HEK293 (cell line): Measurements from ENCODE around the gene TM4SF5.

Experiments
- ATF2 ChIP-seq: fragments of 450-650 bp; formaldehyde crosslinking; IDR thresholded peaks from 2 replicates; pipeline ENCODE4 v1.5.1; 2016; ENCODE audit warnings: missing biosample characterization, missing genetic modification characterization, low read depth
- CTCF ChIP-seq: fragments of 450-650 bp; formaldehyde crosslinking; IDR thresholded peaks from 2 replicates; pipeline ENCODE4 v1.5.1; 2016; ENCODE audit warnings: missing biosample characterization, missing genetic modification characterization
- REPIN1 ChIP-seq: fragments of 450-650 bp; formaldehyde crosslinking; IDR thresholded peaks from 2 replicates; pipeline ENCODE4 v1.5.1; 2017; ENCODE audit warnings: missing biosample characterization, missing genetic modification characterization, low read depth
- SCRT1 ChIP-seq: fragments of 450-650 bp; formaldehyde crosslinking; IDR thresholded peaks from 2 replicates; pipeline ENCODE4 v1.5.1; 2016; ENCODE audit warnings: missing biosample characterization, missing genetic modification characterization, borderline replicate concordance
- YY1 ChIP-seq: fragments of 450-650 bp; formaldehyde crosslinking; IDR thresholded peaks from 2 replicates; pipeline ENCODE4 v1.5.1; 2018; ENCODE audit warnings: missing biosample characterization, missing genetic modification characterization
- ZBTB11 ChIP-seq: fragments of 450-650 bp; formaldehyde crosslinking; conservative IDR thresholded peaks from 2 replicates; pipeline ENCODE4 v1.5.1; 2016; ENCODE audit warnings: low read depth, missing biosample characterization, missing genetic modification characterization
- ZNF146 ChIP-seq: fragments of 450-650 bp; formaldehyde crosslinking; IDR thresholded peaks from 2 replicates; pipeline ENCODE4 v1.5.1; 2016; ENCODE audit warnings: missing biosample characterization, missing genetic modification characterization
- ZNF274 ChIP-seq, 2 experiments: fragments of 200-500 bp in 1 of 2; fragments of 450-650 bp in 1 of 2; sonication (Bioruptor generic) in 1 of 2; formaldehyde crosslinking in 1 of 2; IDR thresholded peaks; 2 replicates each; pipeline versions ENCODE4 v1.5.1 to v1.6.1; 2014 to 2016; ENCODE audit warnings: borderline replicate concordance in 1 of 2, inconsistent platforms in 1 of 2, low read length in 1 of 2, missing biosample characterization in 1 of 2, missing genetic modification characterization in 1 of 2
- ZNF558 ChIP-seq: fragments of 450-650 bp; formaldehyde crosslinking; IDR thresholded peaks from 2 replicates; pipeline ENCODE4 v1.5.1; 2016; ENCODE audit warnings: missing biosample characterization, missing genetic modification characterization
- TF ChIP-seq, protein P1 (sequence below): fragments of 450-650 bp; formaldehyde crosslinking; IDR thresholded peaks from 2 replicates; pipeline ENCODE4; 2016; ENCODE audit warnings: missing biosample characterization, missing genetic modification characterization

GRCh38 chr17:4789951-4790704, 18.4 kb downstream of the TM4SF5 start:
- peak; percentile 92 for TF ChIP-seq CTCF (tag by site-specific recombination)
- no peak for TF ChIP-seq REPIN1 (tag by site-specific recombination)
- TF ChIP-seq ATF2 = peak; percentile 84
- TF ChIP-seq ZNF558 = no peak
- TF ChIP-seq ZBTB11 (tag by site-specific recombination) = peak; percentile 57; the same call in 1 of the 2 replicates
- TF ChIP-seq ZNF146 (tag by site-specific recombination) = no peak
- no peak for TF ChIP-seq SCRT1 (tag by site-specific recombination)
- no peak for TF ChIP-seq ZNF274 (IDR thresholded peaks at IDR 0.05; ENCODE audit: low read length)
- no peak for TF ChIP-seq ZNF274 (tag by site-specific recombination; IDR thresholded peaks at IDR 0.05; ENCODE audit: borderline replicate concordance)
- TF ChIP-seq, protein P1, sequence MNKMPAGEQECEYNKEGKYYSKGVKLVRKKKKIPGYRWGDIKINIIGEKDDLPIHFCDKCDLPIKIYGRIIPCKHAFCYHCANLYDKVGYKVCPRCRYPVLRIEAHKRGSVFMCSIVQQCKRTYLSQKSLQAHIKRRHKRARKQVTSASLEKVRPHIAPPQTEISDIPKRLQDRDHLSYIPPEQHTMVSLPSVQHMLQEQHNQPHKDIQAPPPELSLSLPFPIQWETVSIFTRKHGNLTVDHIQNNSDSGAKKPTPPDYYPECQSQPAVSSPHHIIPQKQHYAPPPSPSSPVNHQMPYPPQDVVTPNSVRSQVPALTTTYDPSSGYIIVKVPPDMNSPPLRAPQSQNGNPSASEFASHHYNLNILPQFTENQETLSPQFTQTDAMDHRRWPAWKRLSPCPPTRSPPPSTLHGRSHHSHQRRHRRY = no peak
- peak; percentile 49; the same call in 1 of the 2 replicates for TF ChIP-seq YY1
